Right lung (tissue), 5 donors: ENCODE measurements around the gene LRRC39. TPM values are rescaled to one million over a fixed set of nuclear protein-coding genes. Genes with fewer than 3 reads are reported as not detected.

Source experiments
- DNase-seq, 2 donors: peaks; one replicate each; pipeline ENCODE4 v3.0.0-alpha.2; 2013
- polyA plus RNA-seq, 5 donors: library from polyadenylated mRNA; unstranded; fragments of 120-200 nt; gene quantifications; one replicate each; pipeline versions ENCODE4 v1.2.1 to v1.2.3, GENCODE V29; 2013; ENCODE audit warnings: inconsistent platforms in 1 of 5, low replicate concordance in 1 of 5; ENCODE audit not compliant: insufficient read length in 5 of 5, insufficient read depth in 1 of 5

The LRRC39 gene
- polyA plus RNA-seq, 5 donors, result 3.7 to 8.0 (median 5.2) TPM

DNA sequence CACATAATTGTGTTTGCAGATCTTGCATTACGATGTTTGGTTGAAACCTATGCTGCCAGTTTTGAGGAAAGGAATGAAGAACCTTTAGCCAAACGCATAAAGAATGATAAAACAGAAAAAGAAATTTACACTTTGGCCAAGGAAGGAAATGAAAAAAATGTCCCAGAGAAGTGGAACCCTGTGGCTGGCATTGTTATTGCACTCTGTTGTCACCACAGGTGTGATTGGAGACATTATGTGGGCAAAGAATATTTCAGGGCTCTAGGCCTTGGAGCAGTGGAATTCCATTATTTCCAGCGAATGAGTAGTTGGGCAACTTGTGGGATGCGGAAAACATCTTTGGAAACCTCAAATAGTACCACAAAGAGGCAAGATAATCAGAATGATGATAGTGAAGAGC lies 30.2 kb downstream of the LRRC39 start:
- no peak for DNase-seq

DNA sequence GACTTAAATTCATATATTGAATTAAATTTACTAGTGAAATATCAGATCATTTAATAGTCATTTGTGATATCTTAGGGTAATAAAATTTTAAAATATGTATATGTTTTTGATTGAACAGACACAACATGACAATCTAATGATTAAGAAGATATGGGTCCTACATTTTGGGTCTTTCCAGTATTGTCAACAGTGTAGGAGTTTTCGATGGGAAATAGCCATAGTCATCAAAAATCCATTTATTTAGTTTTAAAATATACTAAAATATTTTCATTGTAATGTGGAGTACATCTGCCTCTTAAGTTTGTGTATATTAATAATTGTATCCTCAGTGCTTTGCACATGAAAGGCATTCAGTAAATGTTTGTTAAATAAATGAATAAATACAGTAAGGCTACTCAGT lies 31.1 kb downstream of the LRRC39 start:
- no peak for DNase-seq

DNA sequence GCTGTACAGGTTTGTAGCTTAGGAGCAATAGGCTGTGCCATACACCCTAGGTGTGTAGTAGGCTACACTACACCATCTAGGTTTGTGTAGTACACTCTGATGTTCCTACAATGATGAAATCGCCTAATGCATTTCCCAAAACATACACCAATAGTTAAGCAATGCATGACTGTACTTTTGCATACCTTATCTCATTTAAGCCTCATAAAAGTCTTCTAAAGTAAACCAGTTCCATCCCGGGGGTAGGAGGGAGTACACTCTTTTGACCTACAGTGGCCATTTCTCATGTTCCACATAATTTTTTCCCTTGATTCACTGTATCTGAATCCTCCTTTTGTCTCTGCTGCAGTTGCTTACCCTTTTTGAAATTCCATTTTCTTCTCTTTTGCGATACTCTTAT lies 32.9 kb downstream of the LRRC39 start:
- no peak for DNase-seq

DNA sequence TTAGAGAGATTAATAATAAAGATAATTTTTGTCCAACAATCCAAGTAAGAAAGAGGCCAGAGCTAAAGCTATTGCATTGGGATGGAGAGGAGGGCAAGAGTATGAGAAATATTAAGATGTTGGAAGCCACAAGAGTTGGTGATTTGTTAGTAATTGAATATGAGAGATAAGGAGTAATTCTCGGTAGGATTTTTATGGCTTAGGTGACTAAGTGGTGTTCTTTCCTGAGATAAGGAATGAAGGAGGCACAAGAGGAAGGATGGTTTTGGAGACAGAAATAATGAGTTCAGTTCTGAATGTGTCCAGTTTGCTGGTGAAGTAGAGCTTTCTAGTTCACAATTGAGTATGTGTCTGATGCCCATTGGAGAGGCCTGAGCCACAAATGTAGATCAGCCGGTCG lies 35.7 kb downstream of the LRRC39 start:
- no peak for DNase-seq

DNA sequence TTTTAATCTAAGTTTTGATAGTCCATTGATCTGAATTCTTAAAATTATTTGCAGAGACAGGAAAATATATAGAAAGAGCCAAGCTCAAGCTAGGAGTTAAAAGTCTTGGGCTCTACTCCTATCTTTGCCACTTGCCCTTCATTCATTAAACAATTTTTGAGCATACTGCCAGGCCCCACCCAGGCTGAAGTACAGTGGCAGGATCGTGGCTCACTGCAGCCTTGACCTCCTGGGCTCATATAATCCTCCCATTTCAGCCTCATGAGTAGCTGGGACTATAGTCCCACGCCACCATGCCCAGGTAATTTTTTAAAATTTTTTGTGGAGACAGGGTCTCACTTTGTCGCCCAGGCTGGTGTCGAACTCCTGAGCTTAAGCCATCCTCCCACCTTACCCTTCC lies 36.9 kb downstream of the LRRC39 start:
- no peak for DNase-seq

DNA sequence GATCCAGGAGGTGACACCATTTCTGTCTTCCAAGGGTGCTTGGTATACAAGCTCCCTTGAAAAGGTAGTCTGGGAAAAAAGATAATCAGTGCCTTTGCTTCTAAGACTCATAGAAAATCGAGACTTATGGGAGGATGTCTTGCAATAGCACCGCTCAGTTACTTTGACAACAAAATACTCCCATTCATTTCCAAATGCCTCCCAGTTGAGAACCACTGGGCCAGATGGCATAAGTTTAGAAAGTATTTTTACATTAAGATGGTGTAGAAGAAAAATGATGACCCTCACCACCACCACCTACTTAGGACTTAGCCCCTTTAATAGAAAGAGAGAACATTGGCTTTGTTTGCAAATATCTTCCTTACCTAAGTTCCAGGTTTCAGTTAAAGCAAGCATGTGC lies 40.5 kb downstream of the LRRC39 start:
- no peak for DNase-seq

DNA sequence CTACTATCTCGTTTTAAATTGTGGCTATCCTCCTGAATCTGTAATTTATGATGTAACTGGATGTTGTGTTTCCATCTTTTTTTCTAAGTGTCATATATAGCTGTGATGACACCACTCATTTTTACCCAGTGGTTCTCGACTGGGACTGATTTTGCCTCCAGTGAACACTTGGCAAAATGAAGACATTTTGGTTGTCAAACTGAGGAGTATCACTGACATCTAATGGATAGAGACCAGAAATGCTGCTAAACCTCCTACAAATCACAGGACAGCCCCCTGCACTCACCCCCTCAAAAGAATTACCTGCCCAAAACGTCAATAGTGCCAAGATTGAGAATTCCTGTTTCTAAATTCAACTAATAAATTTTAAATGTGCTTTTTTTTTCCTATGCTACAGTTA lies 43.2 kb downstream of the LRRC39 start:
- no peak for DNase-seq

DNA sequence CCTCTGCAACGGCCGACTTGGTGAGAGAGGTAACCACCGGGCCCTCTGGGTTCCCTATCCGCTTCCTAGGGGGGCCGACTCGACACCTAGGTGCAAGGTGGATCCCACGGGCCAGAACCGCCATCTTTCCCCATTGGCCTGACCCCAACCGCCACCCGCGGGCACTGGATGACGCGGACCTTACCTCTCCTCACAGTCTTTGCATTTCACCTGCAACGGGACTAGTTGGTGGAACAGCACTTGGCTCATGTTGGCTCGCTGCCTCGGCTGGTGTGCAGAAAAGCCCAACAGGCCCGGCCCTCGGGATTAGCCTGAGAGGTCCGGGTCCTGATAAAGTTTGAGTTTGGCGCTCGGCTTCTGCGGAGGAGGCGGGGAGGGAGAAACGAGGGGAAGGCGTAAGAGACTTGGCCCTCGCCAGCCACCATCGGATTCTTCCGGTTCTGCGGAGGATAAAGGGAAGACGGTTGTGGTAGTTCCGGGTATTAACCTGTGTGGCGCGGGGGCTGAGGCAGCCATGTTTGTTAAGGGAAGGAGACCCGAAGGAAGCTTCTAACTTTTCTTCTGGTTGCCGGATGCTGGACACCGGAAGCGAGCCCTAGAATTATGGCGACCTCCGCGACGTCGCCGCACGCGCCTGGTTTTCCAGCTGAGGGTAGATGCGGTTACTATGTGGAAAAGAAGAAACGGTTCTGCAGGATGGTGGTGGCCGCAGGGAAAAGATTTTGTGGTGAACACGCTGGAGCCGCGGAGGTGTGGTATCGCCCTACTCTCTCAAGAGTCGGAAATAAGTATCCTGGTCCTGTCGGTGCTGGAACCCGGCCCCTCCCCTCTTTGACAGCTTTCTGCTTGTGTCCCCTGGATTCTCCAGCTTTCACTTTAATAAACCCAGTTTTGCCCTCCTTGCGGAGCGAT lies 45.2 kb downstream of the LRRC39 start, which contains the start of the genes SASS6 and TRMT13:
SASS6 (minus strand) TSS at position 365 of the 912 bp plus-strand sequence; CDS start at position 249, 116 bp downstream.
TRMT13 (plus strand) TSS at position 598 of the 912 bp plus-strand sequence; CDS start at position 604, 6 bp downstream.
- DNase-seq, result peak; percentile 95 to 96

DNA sequence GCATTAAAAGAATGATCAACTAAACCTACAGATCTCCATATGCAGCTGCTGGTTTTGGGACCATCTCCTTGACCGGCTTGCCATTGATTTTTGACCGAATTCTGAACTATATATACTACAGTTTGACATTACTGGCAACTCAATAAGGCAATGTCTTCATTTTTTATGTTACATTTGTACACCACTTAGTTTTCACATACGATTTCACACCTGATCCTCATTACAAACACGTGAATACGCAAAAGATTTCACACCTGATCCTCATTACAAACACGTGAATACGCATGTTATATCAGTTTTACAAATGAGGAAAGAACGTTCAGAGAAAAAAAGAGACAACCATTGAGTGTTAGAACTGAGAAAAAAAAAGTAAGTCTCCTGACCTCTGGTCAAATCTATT lies 46.4 kb downstream of the LRRC39 start:
- DNase-seq, result no peak

DNA sequence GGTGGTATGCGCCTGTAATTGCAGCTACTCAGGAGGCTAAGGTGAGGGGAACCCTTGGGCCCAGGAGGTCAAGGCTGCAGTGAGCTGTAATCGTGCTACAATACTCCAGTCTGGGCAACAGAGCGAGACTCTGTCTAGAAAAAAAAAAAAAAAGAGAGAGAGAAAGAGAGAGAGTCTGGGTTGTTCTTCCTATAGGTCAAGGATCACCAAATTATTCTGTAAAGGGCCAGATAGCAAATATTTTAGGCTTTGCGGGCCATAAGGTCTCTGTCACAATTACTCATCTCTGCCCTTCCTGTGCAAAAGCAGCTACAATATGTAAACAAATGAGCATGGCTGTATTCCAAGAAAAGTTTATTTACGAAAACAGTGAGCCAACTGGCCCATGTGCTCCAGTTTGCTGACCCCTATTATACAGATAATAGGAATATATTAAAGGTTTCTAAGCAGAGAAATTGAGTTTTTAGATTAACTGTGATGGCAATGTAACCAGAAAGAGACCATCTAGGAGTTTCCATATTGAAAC lies 47.4 kb downstream of the LRRC39 start:
- no peak for DNase-seq

DNA sequence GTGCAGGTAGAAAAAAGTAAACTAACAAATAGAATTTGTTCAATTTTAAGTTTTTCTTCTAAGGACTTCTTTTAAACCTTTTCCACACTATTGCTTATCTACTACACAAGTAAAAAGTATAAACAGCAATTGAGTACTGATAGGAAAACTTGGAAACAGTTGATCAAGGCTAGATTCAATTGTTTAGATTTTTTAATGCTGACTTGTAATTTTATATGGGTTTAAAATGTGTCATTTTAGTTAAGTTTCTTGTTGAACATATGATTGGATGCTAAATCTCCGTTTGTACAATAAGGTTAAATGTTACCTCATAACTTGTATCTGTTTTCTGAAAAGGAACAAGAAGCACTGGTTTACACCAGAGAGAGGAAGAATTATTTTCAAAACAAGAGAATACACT lies 50.8 kb downstream of the LRRC39 start:
- DNase-seq, result no peak

DNA sequence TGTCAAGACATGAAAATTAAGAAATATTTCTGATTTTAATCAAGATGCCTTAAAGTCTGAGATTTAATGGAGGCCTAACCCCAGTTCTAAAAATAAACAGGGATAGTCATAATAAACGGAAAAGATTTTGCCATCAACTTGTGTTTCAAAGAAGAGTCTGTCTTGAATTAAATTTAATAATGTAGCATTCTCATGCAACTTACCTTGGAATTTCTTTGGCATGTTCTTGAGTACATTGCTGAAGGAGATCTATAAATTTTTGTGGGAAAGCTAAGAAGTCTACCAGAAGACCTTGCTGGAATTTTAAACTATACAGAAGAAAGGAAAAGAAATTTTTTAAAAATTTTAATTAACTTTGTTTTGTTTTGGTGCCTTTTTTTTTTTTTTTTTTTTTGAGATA lies 55.9 kb downstream of the LRRC39 start:
- DNase-seq, result no peak

DNA sequence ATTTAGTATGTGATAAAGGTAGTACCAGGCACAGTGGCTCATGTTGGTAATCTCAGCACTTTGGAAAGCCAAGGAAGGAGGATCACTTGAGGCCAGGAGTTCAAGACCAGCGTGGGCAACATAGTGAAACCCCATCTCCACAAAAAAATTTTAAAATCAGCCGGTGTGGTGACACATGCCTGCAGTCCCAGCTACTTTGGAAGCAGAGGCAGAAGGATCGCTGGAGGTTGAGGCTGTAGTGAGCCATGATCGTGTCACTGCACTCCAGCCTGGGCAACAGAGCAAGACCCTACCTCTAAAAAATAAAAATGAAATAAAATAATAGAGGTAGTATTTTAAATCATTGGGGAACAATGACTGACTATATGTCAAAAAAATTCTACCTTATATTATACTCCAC lies 62.5 kb downstream of the LRRC39 start:
- DNase-seq, result no peak

DNA sequence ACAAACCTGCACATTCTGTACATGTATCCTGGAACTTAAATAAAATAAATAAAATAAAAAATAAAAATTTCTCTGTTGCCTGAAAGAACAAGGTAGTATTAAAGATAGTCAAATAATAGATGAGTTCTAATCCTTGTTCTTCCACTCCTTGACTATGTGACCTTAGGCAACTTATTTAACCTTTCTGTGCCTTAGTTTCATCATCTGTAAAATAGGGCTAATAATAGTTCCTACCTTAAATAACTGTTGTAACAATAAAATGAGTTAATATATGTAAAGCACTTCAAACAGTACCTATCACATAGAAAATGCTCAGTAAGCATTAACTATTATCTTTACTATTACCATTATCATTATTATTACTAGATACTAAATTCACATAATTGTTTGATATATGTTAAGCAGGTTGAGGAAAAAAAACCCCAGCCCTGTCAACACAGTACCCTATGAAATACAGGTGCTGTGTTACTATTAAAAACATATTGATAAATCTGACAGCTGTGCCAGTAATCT lies 68.4 kb downstream of the LRRC39 start:
- no peak for DNase-seq

DNA sequence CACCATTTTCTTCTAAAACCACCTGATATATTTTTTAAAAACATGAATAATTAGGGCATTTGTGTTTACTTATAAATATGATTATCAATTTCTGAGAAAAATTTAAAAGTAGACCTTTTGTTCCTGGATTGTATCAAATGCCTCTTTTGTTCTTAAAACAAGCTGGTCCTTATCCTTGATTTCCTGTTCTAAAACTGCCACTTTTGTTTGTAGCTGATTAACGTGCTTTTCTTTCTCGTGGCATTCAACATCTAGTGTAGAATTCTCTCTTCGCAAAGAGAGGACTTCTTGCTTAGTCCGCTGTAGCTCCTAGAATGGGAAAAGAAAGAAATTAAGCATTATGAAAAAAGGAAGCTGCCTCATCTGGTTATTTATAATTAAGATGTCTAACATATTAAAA lies 70.4 kb downstream of the LRRC39 start:
- no peak for DNase-seq

DNA sequence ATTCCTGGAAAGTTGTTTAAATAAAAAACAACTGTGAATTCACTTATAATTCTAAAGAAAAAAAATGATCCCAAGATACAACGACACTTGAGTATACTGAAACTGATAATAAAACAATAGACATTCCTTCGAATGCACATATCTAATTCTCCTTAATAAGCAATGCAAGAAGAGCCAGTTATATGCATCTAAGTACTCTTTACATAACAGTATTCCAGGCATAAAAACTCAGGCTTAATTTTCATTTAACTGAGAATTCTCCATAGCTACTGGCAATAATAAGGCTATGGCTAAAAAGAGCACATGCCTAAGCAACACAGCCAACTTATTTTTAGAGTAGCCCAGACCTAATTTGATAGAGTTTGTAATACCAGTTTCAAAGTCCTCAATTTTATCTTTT lies 76.5 kb downstream of the LRRC39 start:
- no peak for DNase-seq

DNA sequence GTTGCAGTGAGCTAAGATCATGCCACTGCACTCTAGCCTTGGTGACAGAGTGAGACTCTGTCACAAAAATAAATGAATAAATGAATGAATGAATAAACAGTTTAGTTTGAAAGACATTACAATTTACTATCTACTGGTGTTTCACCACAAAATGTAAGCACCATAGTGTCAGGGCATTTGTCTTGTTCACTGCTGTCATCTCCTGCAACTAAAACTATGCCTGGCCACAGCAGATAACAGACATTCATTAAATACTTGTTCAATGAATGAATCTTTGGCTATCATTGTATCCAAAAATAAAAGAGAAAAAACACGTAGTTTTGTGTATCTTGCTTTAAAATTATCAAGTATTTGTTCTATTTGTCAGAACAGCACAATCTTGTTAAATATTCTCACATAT lies 77.9 kb downstream of the LRRC39 start:
- no peak for DNase-seq

Other genes starting within 250 kb of the LRRC39 start
- 10 to 100 TPM; 20.7 to 41.3 (median 28.9) TPM for gene SLC35A3, start 208.3 kb downstream of the LRRC39 start, polyA plus RNA-seq
- 10 to 100 TPM in 2 of 5 donors, 1 to 10 TPM in 3; 5.6 to 13.4 (median 9.7) TPM for gene SASS6, start 45.3 kb downstream of the LRRC39 start, polyA plus RNA-seq
- 10 to 100 TPM; 30.9 to 63.7 (median 48.5) TPM for gene TRMT13, start 45.1 kb downstream of the LRRC39 start, polyA plus RNA-seq
- gene DBT, start 71.6 kb upstream of the LRRC39 start, polyA plus RNA-seq, result 10 to 100 TPM; 10.5 to 22.5 (median 20.2) TPM
- gene RTCA, start 88.0 kb upstream of the LRRC39 start, polyA plus RNA-seq, result 10 to 100 TPM; 24.1 to 34.1 (median 29.6) TPM
- 10 to 100 TPM; 11.6 to 16.4 (median 14.6) TPM for gene CDC14A, start 174.2 kb upstream of the LRRC39 start, polyA plus RNA-seq